ENCODE results near the gene KRTAP10-2. TPM values are rescaled to one million over a fixed set of nuclear protein-coding genes. Genes with fewer than 3 reads are reported as not detected.

Gene KRTAP10-2
- total RNA-seq, 1 donor from 2014 or later, result not detected

GRCh38 chr21:44519346-44520325 lies 31.7 kb downstream of the KRTAP10-2 start:
- DNase-seq (peak; percentile 32), ATAC-seq (no peak)
- H3K27me3 ChIP-seq (ENCODE audit: low read depth), result peaks cover 8% of the 10 kb centered on the region
- intact Hi-C loops (cut with DNase I), result no loop called here
- no peaks in the 10 kb centered on the region for H3K36me3 ChIP-seq
- no peaks in the 10 kb centered on the region for H3K4me1 ChIP-seq
- no peak overlapping the region for H3K4me3 ChIP-seq
- no peak for TF ChIP-seq CTCF (IDR thresholded peaks at IDR 0.05)
- H3K27ac ChIP-seq, result no peak overlapping the region
- no peaks in the 10 kb centered on the region for H3K9me3 ChIP-seq

- Histone ChIP-seq H3K4me3 (no peak overlapping the region), H3K27ac (no peak overlapping the region), H3K27me3 (ENCODE audit: low read depth) (peaks cover 8% of the 10 kb centered on the region), H3K4me1 (no peaks in the 10 kb centered on the region), H3K9me3 (no peaks in the 10 kb centered on the region), H3K36me3 (no peaks in the 10 kb centered on the region)
- intact Hi-C loops (cut with DNase I), result no loop called here
- DNase-seq (no peak), ATAC-seq (no peak)
- TF ChIP-seq CTCF (IDR thresholded peaks at IDR 0.05), result no peak
Measured at GRCh38 chr21:44518686-44519085, 32.6 kb downstream of the KRTAP10-2 start.

GRCh38 chr21:44517175-44517899 lies 34.0 kb downstream of the KRTAP10-2 start:
- TF ChIP-seq CTCF (IDR thresholded peaks at IDR 0.05), result no peak
- no peak for ATAC-seq
- Histone ChIP-seq H3K4me3 (no peak overlapping the region), H3K27ac (no peak overlapping the region), H3K4me1 (no peaks in the 10 kb centered on the region), H3K9me3 (no peaks in the 10 kb centered on the region), H3K27me3 (ENCODE audit: low read depth) (peaks cover 8% of the 10 kb centered on the region), H3K36me3 (no peaks in the 10 kb centered on the region)
- intact Hi-C loops (cut with DNase I), result no loop called here
- DNase-seq, result peak; percentile 38

GRCh38 chr21:44516828-44517174 lies 34.5 kb downstream of the KRTAP10-2 start:
- Histone ChIP-seq H3K4me3 (no peak overlapping the region), H3K36me3 (no peaks in the 10 kb centered on the region), H3K27ac (no peak overlapping the region), H3K4me1 (no peaks in the 10 kb centered on the region), H3K27me3 (ENCODE audit: low read depth) (peaks cover 8% of the 10 kb centered on the region), H3K9me3 (no peaks in the 10 kb centered on the region)
- DNase-seq (peak; percentile 20), ATAC-seq (no peak)
- no peak for TF ChIP-seq CTCF (IDR thresholded peaks at IDR 0.05)
- intact Hi-C loops (cut with DNase I), result no loop called here

- no peaks in the 10 kb centered on the region for H3K36me3 ChIP-seq
- no peak overlapping the region for H3K27ac ChIP-seq
- DNase-seq (peak; percentile 34), ATAC-seq (no peak)
- H3K27me3 ChIP-seq (ENCODE audit: low read depth), result peaks cover 8% of the 10 kb centered on the region
- TF ChIP-seq CTCF (IDR thresholded peaks at IDR 0.05), result no peak
- H3K9me3 ChIP-seq, result no peaks in the 10 kb centered on the region
- intact Hi-C loops (cut with DNase I), result no loop called here
- no peak overlapping the region for H3K4me3 ChIP-seq
- H3K4me1 ChIP-seq, result no peaks in the 10 kb centered on the region
Measured at GRCh38 chr21:44516342-44516741, 35.0 kb downstream of the KRTAP10-2 start.
